GM19193 (cell line): ENCODE data around the gene KCNC1.

Experiments
- POLR2A ChIP-seq: IDR thresholded peaks from 4 replicates; pipeline ENCODE4 v1.6.1; 2011; ENCODE audit not compliant: insufficient read depth, insufficient read length; ENCODE audit errors: extremely low read depth

The KCNC1 gene

DNA sequence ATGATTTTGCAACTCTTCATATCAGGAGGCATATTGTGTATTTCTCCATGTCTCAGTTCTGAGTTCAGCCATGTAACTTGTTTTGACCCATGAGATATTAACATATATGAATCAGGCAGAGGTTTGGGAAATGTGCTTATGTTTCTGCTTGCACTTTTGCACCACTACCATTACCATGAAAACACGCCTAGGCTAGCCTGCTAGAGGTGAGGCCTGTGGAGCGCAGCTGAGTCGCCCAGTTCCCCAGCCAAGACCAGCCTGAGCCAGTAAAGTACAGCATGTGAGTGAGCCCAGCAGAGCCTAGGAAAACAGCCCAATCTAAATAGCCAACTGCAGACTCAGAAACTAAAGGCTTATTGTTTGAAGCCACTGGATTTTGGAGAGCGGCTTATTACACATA, 33.6 kb upstream of the KCNC1 start:
- TF ChIP-seq POLR2A = no peak

DNA sequence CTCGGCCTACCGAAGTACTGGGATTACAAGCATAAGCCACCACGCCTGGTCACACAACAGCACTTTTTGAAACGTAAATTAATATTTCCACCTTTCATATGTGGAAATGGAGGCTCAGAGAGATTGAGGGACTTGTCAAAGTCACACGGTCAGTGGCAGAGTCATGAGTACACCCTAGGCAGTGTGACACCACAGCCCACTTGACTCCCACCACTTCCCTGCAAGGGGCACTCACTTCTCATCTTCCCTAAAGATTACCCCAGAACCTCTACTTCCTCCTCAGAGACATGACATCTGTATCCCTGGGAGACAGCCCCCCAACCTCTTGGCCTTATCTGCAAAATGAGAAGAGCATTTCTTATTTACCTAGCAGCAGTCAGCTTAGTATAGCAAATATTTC, 31.7 kb upstream of the KCNC1 start:
- TF ChIP-seq POLR2A = no peak

GRCh38 chr11:17703951-17704350, 30.6 kb upstream of the KCNC1 start:
- no peak for TF ChIP-seq POLR2A

DNA sequence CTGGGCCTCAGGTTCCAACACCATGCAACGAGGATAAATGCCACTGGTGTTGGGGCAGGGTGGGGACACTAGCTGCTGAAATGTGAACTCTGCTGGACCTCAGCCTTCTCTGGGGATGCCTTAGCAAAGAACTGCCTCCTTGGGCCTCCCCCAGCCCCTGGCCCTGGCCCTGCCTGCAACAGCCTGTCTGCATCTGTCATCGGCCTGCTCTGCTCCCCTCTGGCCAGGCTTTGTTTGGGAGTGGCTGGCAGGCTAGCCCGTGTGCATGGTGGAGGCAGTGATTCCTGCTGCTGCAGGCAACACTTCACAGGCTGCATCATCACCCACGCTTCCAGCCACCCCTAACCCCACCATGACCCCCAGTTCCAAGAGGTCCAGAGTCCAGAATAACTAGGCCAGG, 26.8 kb upstream of the KCNC1 start:
- TF ChIP-seq POLR2A = no peak

DNA sequence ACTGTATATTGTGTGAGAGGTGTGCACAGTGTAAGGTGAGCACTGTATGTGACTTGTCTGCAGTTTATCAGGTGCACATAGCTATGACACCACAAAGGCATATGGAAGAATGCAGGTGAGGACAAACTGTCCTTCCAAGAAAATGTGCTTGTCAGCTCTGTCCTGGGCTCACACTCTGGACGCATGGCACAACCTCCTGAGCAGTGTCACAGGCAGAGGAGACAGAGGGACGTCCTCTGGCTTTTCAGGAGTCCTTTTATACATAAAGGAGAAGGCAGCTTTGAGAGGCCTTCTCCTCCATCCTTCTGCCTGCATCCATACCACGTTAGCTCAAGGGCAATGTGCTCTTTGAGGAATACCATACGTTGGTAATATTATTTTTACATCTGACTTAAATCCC, 22.7 kb upstream of the KCNC1 start:
- no peak for TF ChIP-seq POLR2A

- no peak for TF ChIP-seq POLR2A
Measured at GRCh38 chr11:17713851-17714250, 20.7 kb upstream of the KCNC1 start.

DNA sequence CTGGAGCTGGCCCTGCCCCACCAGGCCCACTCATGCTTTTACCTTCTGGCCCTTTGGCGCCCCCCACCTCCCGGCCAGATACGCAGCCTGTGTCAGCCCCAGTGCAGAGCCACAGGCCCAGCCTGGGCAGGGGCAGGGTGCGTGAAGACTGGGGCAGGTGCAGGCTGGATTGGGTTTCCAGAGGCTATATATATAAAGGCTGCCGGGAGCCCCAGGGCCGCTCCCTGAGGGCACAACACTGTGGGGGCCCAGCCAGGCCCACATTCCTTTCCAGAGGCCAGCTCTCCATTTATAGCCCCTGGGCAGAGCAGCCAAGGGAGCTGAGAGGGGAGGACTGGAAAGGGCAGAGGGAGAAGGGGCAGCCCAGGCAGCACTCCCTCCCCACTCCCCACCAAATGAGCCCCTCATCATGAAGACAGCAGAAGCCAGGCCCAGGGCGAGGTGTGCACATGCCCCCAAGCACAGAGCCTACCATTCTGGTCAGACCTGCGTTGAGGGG, 20.2 kb upstream of the KCNC1 start:
- TF ChIP-seq POLR2A = no peak

DNA sequence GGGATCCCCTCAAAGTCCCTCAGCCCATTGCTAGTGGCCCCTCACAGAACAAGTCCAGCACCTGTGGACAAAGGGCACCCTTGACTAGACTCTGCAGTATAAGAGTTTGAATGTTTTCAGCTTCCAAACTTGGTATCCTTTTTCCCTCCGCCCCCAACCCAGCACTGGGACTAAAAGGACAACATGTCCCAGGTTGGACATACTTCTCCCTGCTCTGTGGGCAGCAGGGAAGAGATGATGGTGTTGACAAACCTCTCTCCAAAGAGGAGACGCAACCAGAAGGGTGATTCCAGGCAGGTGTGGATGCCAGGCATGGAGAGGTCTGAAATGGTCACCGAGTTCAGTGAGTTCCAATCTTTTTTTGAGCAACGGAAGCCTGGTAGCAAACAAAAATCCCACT, 19.7 kb upstream of the KCNC1 start:
- TF ChIP-seq POLR2A = no peak

DNA sequence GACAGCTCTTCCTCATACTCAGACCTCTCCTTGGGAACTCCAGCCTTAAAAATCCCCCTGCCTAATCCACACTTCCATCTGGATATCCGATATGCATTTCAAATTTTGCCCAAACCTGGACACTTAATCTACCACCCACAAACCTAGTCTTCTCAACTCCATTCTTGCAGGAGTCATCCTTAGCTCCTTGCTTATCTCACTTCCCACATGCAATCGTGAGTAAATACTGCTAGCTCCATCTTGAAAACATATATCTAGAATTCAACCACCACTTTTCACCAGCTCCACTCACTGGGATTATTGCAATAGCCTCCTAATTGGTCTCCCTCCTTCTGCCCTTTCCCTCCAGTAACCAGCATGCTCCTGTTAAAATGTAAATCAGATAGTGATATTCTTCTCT, 17.8 kb upstream of the KCNC1 start:
- no peak for TF ChIP-seq POLR2A

GRCh38 chr11:17718015-17718414, 16.6 kb upstream of the KCNC1 start:
- no peak for TF ChIP-seq POLR2A

- TF ChIP-seq POLR2A = no peak
Measured at GRCh38 chr11:17718510-17718962, 16.0 kb upstream of the KCNC1 start.

DNA sequence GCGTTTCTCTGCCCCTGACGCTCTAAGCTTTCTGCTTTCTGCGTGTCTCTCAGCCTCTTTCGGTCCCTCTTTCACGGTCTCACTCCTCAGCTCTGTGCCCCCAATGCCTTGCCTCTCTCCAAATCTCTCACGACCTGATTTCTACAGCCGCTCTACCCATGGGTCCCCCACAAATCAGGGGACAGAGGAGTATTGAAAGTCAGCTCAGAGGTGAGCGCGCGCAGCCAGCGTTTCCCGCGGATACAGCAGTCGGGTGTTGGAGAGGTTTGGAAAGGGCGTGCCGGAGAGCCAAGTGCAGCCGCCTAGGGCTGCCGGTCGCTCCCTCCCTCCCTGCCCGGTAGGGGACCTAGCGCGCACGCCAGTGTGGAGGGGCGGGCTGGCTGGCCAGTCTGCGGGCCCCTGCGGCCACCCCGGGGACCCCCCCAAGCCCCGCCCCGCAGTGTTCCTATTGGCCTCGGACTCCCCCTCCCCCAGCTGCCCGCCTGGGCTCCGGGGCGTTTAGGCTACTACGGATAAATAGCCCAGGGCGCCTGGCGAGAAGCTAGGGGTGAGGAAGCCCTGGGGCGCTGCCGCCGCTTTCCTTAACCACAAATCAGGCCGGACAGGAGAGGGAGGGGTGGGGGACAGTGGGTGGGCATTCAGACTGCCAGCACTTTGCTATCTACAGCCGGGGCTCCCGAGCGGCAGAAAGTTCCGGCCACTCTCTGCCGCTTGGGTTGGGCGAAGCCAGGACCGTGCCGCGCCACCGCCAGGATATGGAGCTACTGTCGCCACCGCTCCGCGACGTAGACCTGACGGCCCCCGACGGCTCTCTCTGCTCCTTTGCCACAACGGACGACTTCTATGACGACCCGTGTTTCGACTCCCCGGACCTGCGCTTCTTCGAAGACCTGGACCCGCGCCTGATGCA, 15.3 kb upstream of the KCNC1 start, which contains the start of gene MYOD1:
Gene MYOD1 (plus strand): TSS at position 544 of the 910 bp plus-strand sequence. CDS start 212 bp downstream, at position 756.
- TF ChIP-seq POLR2A = no peak

GRCh38 chr11:17719938-17720795, 14.4 kb upstream of the KCNC1 start:
- no peak for TF ChIP-seq POLR2A

- no peak for TF ChIP-seq POLR2A
Measured at GRCh38 chr11:17720796-17721171, 13.8 kb upstream of the KCNC1 start.

DNA sequence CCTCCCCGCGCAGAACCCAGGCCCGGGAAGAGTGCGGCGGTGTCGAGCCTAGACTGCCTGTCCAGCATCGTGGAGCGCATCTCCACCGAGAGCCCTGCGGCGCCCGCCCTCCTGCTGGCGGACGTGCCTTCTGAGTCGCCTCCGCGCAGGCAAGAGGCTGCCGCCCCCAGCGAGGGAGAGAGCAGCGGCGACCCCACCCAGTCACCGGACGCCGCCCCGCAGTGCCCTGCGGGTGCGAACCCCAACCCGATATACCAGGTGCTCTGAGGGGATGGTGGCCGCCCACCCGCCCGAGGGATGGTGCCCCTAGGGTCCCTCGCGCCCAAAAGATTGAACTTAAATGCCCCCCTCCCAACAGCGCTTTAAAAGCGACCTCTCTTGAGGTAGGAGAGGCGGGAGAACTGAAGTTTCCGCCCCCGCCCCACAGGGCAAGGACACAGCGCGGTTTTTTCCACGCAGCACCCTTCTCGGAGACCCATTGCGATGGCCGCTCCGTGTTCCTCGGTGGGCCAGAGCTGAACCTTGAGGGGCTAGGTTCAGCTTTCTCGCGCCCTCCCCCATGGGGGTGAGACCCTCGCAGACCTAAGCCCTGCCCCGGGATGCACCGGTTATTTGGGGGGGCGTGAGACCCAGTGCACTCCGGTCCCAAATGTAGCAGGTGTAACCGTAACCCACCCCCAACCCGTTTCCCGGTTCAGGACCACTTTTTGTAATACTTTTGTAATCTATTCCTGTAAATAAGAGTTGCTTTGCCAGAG, 13.2 kb upstream of the KCNC1 start:
- TF ChIP-seq POLR2A = no peak
